ENCODE data around the gene MCRIP2. TPM values are rescaled to one million over a fixed set of nuclear protein-coding genes. Genes with fewer than 3 reads are reported as not detected.

Gene MCRIP2
- total RNA-seq (10 to 100 TPM; 59.3 to 64.8 TPM), polyA plus RNA-seq (24.9 TPM)

- POLR2A ChIA-PET: no interaction called here
- H3K9me3 ChIP-seq (ENCODE audit: low read length): no peaks in the 10 kb centered on the region
- peaks cover 0 to 3% (median 0%) of the 10 kb centered on the region in 3 donors for H3K36me3 Mint-ChIP-seq
- H3K4me1 ChIP-seq (ENCODE audit: insufficient read depth, low read length): peaks cover 23% of the 10 kb centered on the region
- peak within 1 kb of the TSS; percentile 58 to 90 (median 72) for H3K4me3 Mint-ChIP-seq
- CTCF ChIA-PET: no interaction called here
- H3K27ac Mint-ChIP-seq: peak within 1 kb of the TSS in 5 of 8 donors; percentile 50 to 94 (median 69)
- no peaks in the 10 kb centered on the region for H3K27me3 ChIP-seq (ENCODE audit: insufficient read depth, low read length, poor library complexity, severe bottlenecking)
- peaks cover 0 to 21% (median 12%) of the 10 kb centered on the region in 3 donors for H3K4me1 Mint-ChIP-seq
- DNase-seq: peak; percentile 41 to 69 (median 51)
- H3K27me3 Mint-ChIP-seq: peaks cover 0 to 3% of the 10 kb centered on the region in 2 donors
- peak within 1 kb of the TSS; percentile 45 for H3K4me3 ChIP-seq (ENCODE audit: low read length)
- H3K9me3 Mint-ChIP-seq: peaks cover 0 to 3% (median 0%) of the 10 kb centered on the region in 5 donors
- no peaks in the 10 kb centered on the region for H3K36me3 ChIP-seq (ENCODE audit: insufficient read depth, low read length)
- H3K27ac ChIP-seq (ENCODE audit: low read depth, low read length): peak within 1 kb of the TSS; percentile 73
Measured at GRCh38 chr16:641326-642188, at the start of gene MCRIP2. Gene MCRIP2, plus strand, starts transcription at chr16:641828. Its CDS starts 164 bp downstream, at chr16:641992.

GRCh38 chr16:591892-592517 is 49.6 kb upstream of the MCRIP2 start:
- peaks cover 24% of the 10 kb centered on the region for H3K4me1 ChIP-seq (ENCODE audit: insufficient read depth, low read length)
- DNase-seq: no peak
- no peaks in the 10 kb centered on the region for H3K9me3 ChIP-seq (ENCODE audit: low read length)
- ChIA-PET CTCF (no interaction called here), POLR2A (no interaction called here)
- Mint-ChIP-seq H3K9me3 (no peaks in the 10 kb centered on the region), H3K27me3 (peaks cover 0 to 1% of the 10 kb centered on the region in 2 donors), H3K27ac (peak overlapping the region in 2 of 8 donors; percentile 90 to 92), H3K4me1 (peaks cover 30 to 64% (median 33%) of the 10 kb centered on the region in 3 donors), H3K4me3 (peak overlapping the region; percentile 32 to 96 (median 86)), H3K36me3 (peaks cover 0 to 33% (median 0%) of the 10 kb centered on the region in 3 donors)
- H3K27ac ChIP-seq (ENCODE audit: low read depth, low read length): no peak overlapping the region
- H3K36me3 ChIP-seq (ENCODE audit: insufficient read depth, low read length): no peaks in the 10 kb centered on the region
- H3K27me3 ChIP-seq (ENCODE audit: insufficient read depth, low read length, poor library complexity, severe bottlenecking): no peaks in the 10 kb centered on the region
- no peak overlapping the region for H3K4me3 ChIP-seq (ENCODE audit: low read length)

DNA sequence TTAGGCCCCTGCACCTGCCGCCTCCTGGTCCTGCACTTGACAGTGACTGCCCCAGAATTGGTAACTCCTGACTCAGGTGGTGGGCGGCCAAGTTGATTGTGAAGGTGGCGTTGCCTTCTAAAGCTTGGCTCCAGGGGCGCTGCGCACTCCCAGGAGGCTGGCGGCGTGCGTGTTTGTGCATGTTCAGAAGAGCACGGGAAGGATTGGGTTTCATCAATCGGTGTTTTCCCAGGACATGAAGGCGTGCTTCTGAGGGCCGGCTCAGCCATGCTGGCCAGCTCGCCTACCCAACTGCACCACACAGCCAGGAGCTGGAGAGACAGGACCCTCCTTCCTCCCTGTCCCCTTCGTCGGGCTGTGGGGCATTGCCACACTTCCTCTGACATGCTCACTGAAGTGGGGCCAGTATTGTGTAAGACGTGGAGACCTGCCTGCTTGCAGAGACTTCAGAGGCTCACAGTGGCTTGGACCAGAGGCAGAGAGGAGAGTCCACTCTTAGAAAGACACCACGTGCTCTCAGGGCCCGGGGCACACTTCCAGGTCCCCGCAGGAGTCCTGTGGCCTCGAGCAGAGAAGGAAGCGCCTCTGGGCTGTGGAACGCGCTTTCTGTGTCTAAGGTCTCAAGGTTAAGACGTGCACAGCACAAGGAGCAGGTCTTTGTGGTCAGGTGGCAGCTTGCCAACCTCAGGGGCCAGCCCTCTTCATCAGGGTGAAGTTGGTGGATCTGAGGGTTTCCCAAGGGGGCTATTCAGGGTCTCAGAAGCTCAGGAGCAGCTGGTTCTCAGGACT is 48.9 kb upstream of the MCRIP2 start:
- peaks cover 17% of the 10 kb centered on the region for H3K4me1 ChIP-seq (ENCODE audit: insufficient read depth, low read length)
- Mint-ChIP-seq H3K9me3 (no peaks in the 10 kb centered on the region), H3K36me3 (peaks cover 0 to 33% (median 0%) of the 10 kb centered on the region in 3 donors), H3K4me3 (peak overlapping the region in 3 of 7 donors; percentile 20 to 48 (median 45)), H3K4me1 (peaks cover 30 to 62% (median 31%) of the 10 kb centered on the region in 3 donors), H3K27ac (peak overlapping the region in 2 of 8 donors; percentile 73 to 92), H3K27me3 (peaks cover 0 to 1% of the 10 kb centered on the region in 2 donors)
- ChIA-PET CTCF (interaction anchor here (1.1 kb wide), 1 partner anchor 75 kb away, joined by 3 read pairs; the partner anchor contains the start of gene RHOT2), POLR2A (no interaction called here)
- no peak overlapping the region for H3K4me3 ChIP-seq (ENCODE audit: low read length)
- no peak overlapping the region for H3K27ac ChIP-seq (ENCODE audit: low read depth, low read length)
- no peaks in the 10 kb centered on the region for H3K9me3 ChIP-seq (ENCODE audit: low read length)
- H3K36me3 ChIP-seq (ENCODE audit: insufficient read depth, low read length): no peaks in the 10 kb centered on the region
- DNase-seq: no peak
- H3K27me3 ChIP-seq (ENCODE audit: insufficient read depth, low read length, poor library complexity, severe bottlenecking): no peaks in the 10 kb centered on the region

GRCh38 chr16:593406-593805 is 48.2 kb upstream of the MCRIP2 start:
- peak overlapping the region in 3 of 7 donors; percentile 45 to 83 (median 51) for H3K4me3 Mint-ChIP-seq
- ChIA-PET CTCF (interaction anchor here (1.1 kb wide), 1 partner anchor 74 kb away, joined by 3 read pairs; the partner anchor contains the start of gene RHOT2), POLR2A (no interaction called here)
- H3K4me3 ChIP-seq (ENCODE audit: low read length): no peak overlapping the region
- no peaks in the 10 kb centered on the region for H3K36me3 ChIP-seq (ENCODE audit: insufficient read depth, low read length)
- H3K9me3 ChIP-seq (ENCODE audit: low read length): no peaks in the 10 kb centered on the region
- DNase-seq: no peak
- peaks cover 29 to 56% (median 30%) of the 10 kb centered on the region in 3 donors for H3K4me1 Mint-ChIP-seq
- H3K4me1 ChIP-seq (ENCODE audit: insufficient read depth, low read length): peaks cover 10% of the 10 kb centered on the region
- peak overlapping the region in 3 of 8 donors; percentile 61 to 71 (median 68) for H3K27ac Mint-ChIP-seq
- H3K9me3 Mint-ChIP-seq: no peaks in the 10 kb centered on the region
- peaks cover 0 to 33% (median 0%) of the 10 kb centered on the region in 3 donors for H3K36me3 Mint-ChIP-seq
- peaks cover 0 to 1% of the 10 kb centered on the region in 2 donors for H3K27me3 Mint-ChIP-seq
- H3K27me3 ChIP-seq (ENCODE audit: insufficient read depth, low read length, poor library complexity, severe bottlenecking): no peaks in the 10 kb centered on the region
- no peak overlapping the region for H3K27ac ChIP-seq (ENCODE audit: low read depth, low read length)

DNA sequence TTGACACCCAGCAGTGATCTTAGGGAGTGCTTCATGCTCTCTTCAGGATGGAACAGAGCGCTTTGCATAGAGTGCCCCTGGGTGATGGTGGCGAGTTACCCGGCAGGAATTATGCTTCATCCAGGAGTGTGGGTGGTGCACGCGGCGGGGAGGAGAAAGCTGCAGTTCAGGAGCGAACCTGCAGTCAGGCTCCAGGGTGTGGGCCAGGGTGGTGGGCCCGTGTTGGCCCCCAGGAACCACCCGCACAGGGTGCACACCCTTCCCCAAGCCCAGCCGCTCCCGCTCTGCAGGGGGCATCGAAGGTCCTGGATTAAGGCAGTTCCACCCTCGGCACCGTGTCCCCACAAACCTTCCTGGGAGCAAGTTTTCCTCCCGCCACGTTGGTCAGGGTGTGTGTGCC is 47.8 kb upstream of the MCRIP2 start:
- peaks cover 26 to 52% (median 30%) of the 10 kb centered on the region in 3 donors for H3K4me1 Mint-ChIP-seq
- H3K4me1 ChIP-seq (ENCODE audit: insufficient read depth, low read length): peaks cover 9% of the 10 kb centered on the region
- no peaks in the 10 kb centered on the region for H3K9me3 Mint-ChIP-seq
- H3K27ac Mint-ChIP-seq: peak overlapping the region in 2 of 8 donors; percentile 61 to 71
- no peak overlapping the region for H3K27ac ChIP-seq (ENCODE audit: low read depth, low read length)
- no peak overlapping the region for H3K4me3 ChIP-seq (ENCODE audit: low read length)
- CTCF ChIA-PET: interaction anchor here (1.1 kb wide), 1 partner anchor 74 kb away, joined by 3 read pairs; the partner anchor contains the start of gene RHOT2
- peaks cover 0 to 34% (median 0%) of the 10 kb centered on the region in 3 donors for H3K36me3 Mint-ChIP-seq
- no peaks in the 10 kb centered on the region for H3K9me3 ChIP-seq (ENCODE audit: low read length)
- POLR2A ChIA-PET: interaction anchor here (0.6 kb wide), 1 partner anchor 9 kb away, joined by 3 read pairs; no protein-coding TSS in a partner anchor
- H3K27me3 ChIP-seq (ENCODE audit: insufficient read depth, low read length, poor library complexity, severe bottlenecking): no peaks in the 10 kb centered on the region
- no peaks in the 10 kb centered on the region for H3K27me3 Mint-ChIP-seq
- DNase-seq: no peak
- H3K4me3 Mint-ChIP-seq: peak overlapping the region in 2 of 7 donors; percentile 51 to 83
- H3K36me3 ChIP-seq (ENCODE audit: insufficient read depth, low read length): no peaks in the 10 kb centered on the region

DNA sequence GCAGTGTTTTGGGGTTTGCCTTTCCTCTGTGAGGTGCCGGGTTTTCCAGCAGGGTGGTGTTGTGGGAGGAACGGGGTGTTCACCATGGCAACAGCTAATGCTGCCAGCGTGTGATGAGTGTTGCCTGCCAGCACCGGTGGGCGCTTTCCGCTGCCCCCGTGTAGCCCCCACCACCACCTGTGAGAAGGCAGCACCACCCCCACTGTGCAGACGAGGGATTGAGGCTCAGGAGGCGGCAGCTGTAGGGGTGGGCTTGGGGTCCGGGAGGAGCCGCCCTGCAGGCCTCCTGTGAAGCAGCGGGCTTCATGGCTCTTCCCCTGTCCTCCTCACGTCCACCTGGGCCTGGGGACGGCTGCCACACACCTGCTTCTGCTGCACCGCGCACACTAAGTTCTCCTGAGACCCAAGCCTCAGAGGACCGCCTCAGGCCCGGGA is 46.5 kb upstream of the MCRIP2 start:
- Histone ChIP-seq H3K9me3 (ENCODE audit: low read length) (no peaks in the 10 kb centered on the region), H3K4me1 (ENCODE audit: insufficient read depth, low read length) (peaks cover 9% of the 10 kb centered on the region), H3K27me3 (ENCODE audit: insufficient read depth, low read length, poor library complexity, severe bottlenecking) (no peaks in the 10 kb centered on the region), H3K27ac (ENCODE audit: low read depth, low read length) (no peak overlapping the region), H3K4me3 (ENCODE audit: low read length) (no peak overlapping the region), H3K36me3 (ENCODE audit: insufficient read depth, low read length) (no peaks in the 10 kb centered on the region)
- Mint-ChIP-seq H3K36me3 (peaks cover 0 to 27% (median 0%) of the 10 kb centered on the region in 3 donors), H3K27ac (peak overlapping the region in 1 of 8 donors; percentile 67), H3K4me1 (peaks cover 26 to 49% (median 30%) of the 10 kb centered on the region in 3 donors), H3K9me3 (no peaks in the 10 kb centered on the region), H3K4me3 (no peak overlapping the region), H3K27me3 (no peaks in the 10 kb centered on the region)
- ChIA-PET POLR2A (interaction anchor here (0.8 kb wide), 1 partner anchor 42 kb away, joined by 10 read pairs; the partner anchor contains the start of gene METTL26), CTCF (interaction anchor here (1.1 kb wide), 1 partner anchor 15 kb away, joined by 3 read pairs; no protein-coding TSS in a partner anchor)
- DNase-seq: no peak

Measured in CD8-positive, alpha-beta memory T cell (primary cell).